Measurements from ENCODE around the gene MOB3A. TPM values are rescaled to one million over a fixed set of nuclear protein-coding genes. Genes with fewer than 3 reads are reported as not detected.

Gene MOB3A
- total and polyA plus RNA-seq, 2 experiments from 2014 or later = 2.9 to 5.9 TPM

DNA sequence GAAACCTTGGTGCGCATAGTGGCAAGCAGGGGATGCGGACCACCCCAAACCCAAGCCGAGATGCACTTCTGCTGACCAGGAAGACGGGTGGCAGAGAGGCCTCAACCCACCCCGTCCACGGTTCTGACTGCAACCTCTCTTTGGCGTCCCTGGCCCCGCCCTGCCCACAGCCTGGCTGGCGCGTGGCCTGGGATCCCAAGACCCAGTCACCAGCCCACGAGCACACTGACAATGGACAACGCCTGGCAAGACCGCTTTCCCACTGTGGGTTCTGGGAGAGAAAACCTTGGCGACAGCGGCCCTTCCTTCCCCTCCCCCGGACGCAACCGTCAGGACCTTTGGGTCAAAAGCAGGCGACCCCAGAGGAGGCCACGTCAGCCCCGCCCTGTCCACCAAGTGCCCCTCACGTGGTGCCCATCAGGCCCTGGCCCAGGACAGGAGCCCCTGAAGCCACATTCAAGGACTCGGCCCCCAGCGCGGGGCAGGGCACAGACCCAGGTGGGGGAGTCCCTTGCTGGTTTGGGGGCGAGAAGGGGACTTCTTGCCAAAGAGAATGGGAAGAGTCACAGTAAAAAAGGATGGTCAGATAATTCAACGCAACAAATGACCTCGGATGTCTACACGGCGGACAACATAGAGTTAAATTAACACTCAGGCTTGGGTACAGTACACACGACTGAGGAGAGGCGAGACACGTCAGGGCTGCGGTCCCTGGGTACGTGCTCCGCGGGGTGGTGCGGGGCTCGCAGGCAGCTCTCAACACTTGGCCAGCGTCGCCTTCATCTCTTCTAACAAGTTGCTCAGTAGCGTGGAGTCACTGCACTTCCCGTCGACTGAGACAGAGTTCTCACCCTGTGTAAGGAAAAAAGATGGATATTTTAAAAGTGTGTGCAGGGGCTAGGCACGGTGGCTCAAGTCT lies 5.5 kb upstream of the MOB3A start (continued):
- TF ChIP-seq ZNF462 (CRISPR knock-in tag; IDR thresholded peaks at IDR 0.05) (no peak), NANOG (IDR thresholded peaks at IDR 0.05; ENCODE audit: borderline replicate concordance) (no peak)

- H3K36me3 Mint-ChIP-seq (ENCODE audit: low read depth) = peaks cover 42% of the 10 kb centered on the region
- Histone ChIP-seq H3K4me1 (ENCODE audit: insufficient read depth) (no peaks in the 10 kb centered on the region; the same call in 1 of the 2 replicates), H3K4me3 (no peak overlapping the region), H3K4me2 (no peak overlapping the region), H3K9me2 (ENCODE audit: insufficient read depth) (no peaks in the 10 kb centered on the region), H3F3A (replicated peaks; ENCODE audit: low read depth) (peaks cover 16% of the 10 kb centered on the region; the same call in 1 of the 2 replicates), H2AFZ (no peak overlapping the region), H3K36me3 (ENCODE audit: insufficient read depth) (peaks cover 8% of the 10 kb centered on the region; the same call in 1 of the 2 replicates), H4K20me1 (replicated peaks; ENCODE audit: insufficient read depth) (peaks cover 5% of the 10 kb centered on the region), H3K27ac (ENCODE audit: low read depth) (no peak overlapping the region), H3K79me2 (replicated peaks; ENCODE audit: insufficient read depth) (peaks cover 12% of the 10 kb centered on the region), H3K27me3 (ENCODE audit: insufficient read depth) (no peaks in the 10 kb centered on the region)
- peaks cover 2% of the 10 kb centered on the region; the same call in 1 of the 3 replicates for H3K4me1 Mint-ChIP-seq
- ATAC-seq (no peak), DNase-seq (ENCODE audit: low spot score) (no peak)
- peaks cover 15% of the 10 kb centered on the region for H3K27me3 Mint-ChIP-seq (ENCODE audit: insufficient read depth, low read depth, poor library complexity)
- H3K9me3 Mint-ChIP-seq = peaks cover 13% of the 10 kb centered on the region
- no peak overlapping the region for H3K4me3 Mint-ChIP-seq
- H3K27ac Mint-ChIP-seq = no peak overlapping the region
- TF ChIP-seq EZH2phosphoT487 (IDR thresholded peaks at IDR 0.05; ENCODE audit: unreplicated experiment) (no peak), STAT1 (IDR thresholded peaks at IDR 0.05; ENCODE audit: unreplicated experiment) (no peak), CREB1 (CRISPR knock-in tag; IDR thresholded peaks at IDR 0.05; ENCODE audit: low read depth) (no peak), ZNF331 (CRISPR knock-in tag; IDR thresholded peaks at IDR 0.05; ENCODE audit: low read depth) (no peak), POLR2AphosphoS5 (IDR thresholded peaks at IDR 0.05; ENCODE audit: low read depth) (no peak), ZNF114 (CRISPR knock-in tag; IDR thresholded peaks at IDR 0.05) (no peak), JUNB (IDR thresholded peaks at IDR 0.05; ENCODE audit: unreplicated experiment) (no peak), ETS1 (IDR thresholded peaks at IDR 0.05) (no peak)
- TF ChIP-seq, protein P1, sequence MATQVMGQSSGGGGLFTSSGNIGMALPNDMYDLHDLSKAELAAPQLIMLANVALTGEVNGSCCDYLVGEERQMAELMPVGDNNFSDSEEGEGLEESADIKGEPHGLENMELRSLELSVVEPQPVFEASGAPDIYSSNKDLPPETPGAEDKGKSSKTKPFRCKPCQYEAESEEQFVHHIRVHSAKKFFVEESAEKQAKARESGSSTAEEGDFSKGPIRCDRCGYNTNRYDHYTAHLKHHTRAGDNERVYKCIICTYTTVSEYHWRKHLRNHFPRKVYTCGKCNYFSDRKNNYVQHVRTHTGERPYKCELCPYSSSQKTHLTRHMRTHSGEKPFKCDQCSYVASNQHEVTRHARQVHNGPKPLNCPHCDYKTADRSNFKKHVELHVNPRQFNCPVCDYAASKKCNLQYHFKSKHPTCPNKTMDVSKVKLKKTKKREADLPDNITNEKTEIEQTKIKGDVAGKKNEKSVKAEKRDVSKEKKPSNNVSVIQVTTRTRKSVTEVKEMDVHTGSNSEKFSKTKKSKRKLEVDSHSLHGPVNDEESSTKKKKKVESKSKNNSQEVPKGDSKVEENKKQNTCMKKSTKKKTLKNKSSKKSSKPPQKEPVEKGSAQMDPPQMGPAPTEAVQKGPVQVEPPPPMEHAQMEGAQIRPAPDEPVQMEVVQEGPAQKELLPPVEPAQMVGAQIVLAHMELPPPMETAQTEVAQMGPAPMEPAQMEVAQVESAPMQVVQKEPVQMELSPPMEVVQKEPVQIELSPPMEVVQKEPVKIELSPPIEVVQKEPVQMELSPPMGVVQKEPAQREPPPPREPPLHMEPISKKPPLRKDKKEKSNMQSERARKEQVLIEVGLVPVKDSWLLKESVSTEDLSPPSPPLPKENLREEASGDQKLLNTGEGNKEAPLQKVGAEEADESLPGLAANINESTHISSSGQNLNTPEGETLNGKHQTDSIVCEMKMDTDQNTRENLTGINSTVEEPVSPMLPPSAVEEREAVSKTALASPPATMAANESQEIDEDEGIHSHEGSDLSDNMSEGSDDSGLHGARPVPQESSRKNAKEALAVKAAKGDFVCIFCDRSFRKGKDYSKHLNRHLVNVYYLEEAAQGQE (IDR thresholded peaks at IDR 0.05; ENCODE audit: unreplicated experiment) = no peak
- TF ChIP-seq, protein P2, sequence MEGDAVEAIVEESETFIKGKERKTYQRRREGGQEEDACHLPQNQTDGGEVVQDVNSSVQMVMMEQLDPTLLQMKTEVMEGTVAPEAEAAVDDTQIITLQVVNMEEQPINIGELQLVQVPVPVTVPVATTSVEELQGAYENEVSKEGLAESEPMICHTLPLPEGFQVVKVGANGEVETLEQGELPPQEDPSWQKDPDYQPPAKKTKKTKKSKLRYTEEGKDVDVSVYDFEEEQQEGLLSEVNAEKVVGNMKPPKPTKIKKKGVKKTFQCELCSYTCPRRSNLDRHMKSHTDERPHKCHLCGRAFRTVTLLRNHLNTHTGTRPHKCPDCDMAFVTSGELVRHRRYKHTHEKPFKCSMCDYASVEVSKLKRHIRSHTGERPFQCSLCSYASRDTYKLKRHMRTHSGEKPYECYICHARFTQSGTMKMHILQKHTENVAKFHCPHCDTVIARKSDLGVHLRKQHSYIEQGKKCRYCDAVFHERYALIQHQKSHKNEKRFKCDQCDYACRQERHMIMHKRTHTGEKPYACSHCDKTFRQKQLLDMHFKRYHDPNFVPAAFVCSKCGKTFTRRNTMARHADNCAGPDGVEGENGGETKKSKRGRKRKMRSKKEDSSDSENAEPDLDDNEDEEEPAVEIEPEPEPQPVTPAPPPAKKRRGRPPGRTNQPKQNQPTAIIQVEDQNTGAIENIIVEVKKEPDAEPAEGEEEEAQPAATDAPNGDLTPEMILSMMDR (conservative IDR thresholded peaks at IDR 0.05; ENCODE audit: low read depth in 2 of 2) = no peak
These were observed 4.6 kb upstream of the MOB3A start for GRCh38 chr19:2100719-2101061.
